ENCODE results near the gene TTC1. TPM values are rescaled to one million over a fixed set of nuclear protein-coding genes. Genes with fewer than 3 reads are reported as not detected.

The TTC1 gene
- total and polyA plus RNA-seq, 3 experiments from 2014 or later = 66.4 to 99.8 (median 70.7) TPM

DNA sequence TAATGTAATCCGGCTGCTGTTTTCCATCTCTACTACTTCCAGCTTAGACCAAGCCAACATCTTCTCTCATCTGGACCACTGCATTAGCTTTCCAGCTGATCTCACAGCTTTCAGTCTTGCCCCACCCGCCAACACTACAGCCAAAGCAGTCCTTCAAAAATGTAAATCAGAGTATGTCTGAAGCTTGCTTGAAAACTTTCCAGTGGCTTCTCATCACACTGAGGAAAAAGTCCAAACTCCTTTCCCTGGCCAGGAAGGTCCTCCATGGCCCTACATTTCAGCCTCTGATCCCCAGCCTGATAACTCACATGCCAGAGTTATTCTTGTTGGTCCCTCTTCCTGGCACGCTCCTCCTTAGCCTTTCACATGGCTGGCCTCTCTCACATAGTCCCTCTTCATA is 38.5 kb downstream of the TTC1 start:
- Histone ChIP-seq H3K27me3 (ENCODE audit: insufficient read depth, low read length, poor library complexity, severe bottlenecking) (no peaks in the 10 kb centered on the region), H3K4me1 (ENCODE audit: insufficient read depth, low read length) (no peaks in the 10 kb centered on the region), H3K27ac (ENCODE audit: low read depth, low read length) (no peak overlapping the region), H3K9me3 (ENCODE audit: low read length) (no peaks in the 10 kb centered on the region), H3K4me3 (ENCODE audit: low read length) (no peak overlapping the region), H3K36me3 (ENCODE audit: insufficient read depth, low read length) (peaks cover 42% of the 10 kb centered on the region)
- no peak for DNase-seq
- ChIA-PET POLR2A (no interaction called here), CTCF (no interaction called here)
- H3K36me3 Mint-ChIP-seq = peaks cover 6 to 81% (median 27%) of the 10 kb centered on the region in 3 donors
- H3K27ac Mint-ChIP-seq = peak overlapping the region in 2 of 8 donors; percentile 47 to 50
- H3K27me3 Mint-ChIP-seq = no peaks in the 10 kb centered on the region
- peaks cover 0 to 8% (median 4%) of the 10 kb centered on the region in 3 donors for H3K4me1 Mint-ChIP-seq
- H3K4me3 Mint-ChIP-seq = no peak overlapping the region
- no peaks in the 10 kb centered on the region for H3K9me3 Mint-ChIP-seq

- POLR2A ChIA-PET = no interaction called here
- Mint-ChIP-seq H3K4me3 (no peak overlapping the region), H3K36me3 (peaks cover 6 to 82% (median 27%) of the 10 kb centered on the region in 3 donors), H3K27ac (no peak overlapping the region), H3K27me3 (no peaks in the 10 kb centered on the region), H3K4me1 (peaks cover 0 to 8% (median 4%) of the 10 kb centered on the region in 3 donors), H3K9me3 (no peaks in the 10 kb centered on the region)
- peaks cover 49% of the 10 kb centered on the region for H3K36me3 ChIP-seq (ENCODE audit: insufficient read depth, low read length)
- DNase-seq = no peak
- no peaks in the 10 kb centered on the region for H3K4me1 ChIP-seq (ENCODE audit: insufficient read depth, low read length)
- CTCF ChIA-PET = no interaction called here
- H3K27ac ChIP-seq (ENCODE audit: low read depth, low read length) = no peak overlapping the region
- no peaks in the 10 kb centered on the region for H3K9me3 ChIP-seq (ENCODE audit: low read length)
- H3K27me3 ChIP-seq (ENCODE audit: insufficient read depth, low read length, poor library complexity, severe bottlenecking) = no peaks in the 10 kb centered on the region
- H3K4me3 ChIP-seq (ENCODE audit: low read length) = no peak overlapping the region
These were observed 39.2 kb downstream of the TTC1 start for GRCh38 chr5:160048131-160048530.

- H3K36me3 Mint-ChIP-seq = peaks cover 6 to 82% (median 31%) of the 10 kb centered on the region in 3 donors
- no peak overlapping the region for H3K4me3 Mint-ChIP-seq
- peaks cover 58% of the 10 kb centered on the region for H3K36me3 ChIP-seq (ENCODE audit: insufficient read depth, low read length)
- H3K27me3 Mint-ChIP-seq = no peaks in the 10 kb centered on the region
- no peaks in the 10 kb centered on the region for H3K27me3 ChIP-seq (ENCODE audit: insufficient read depth, low read length, poor library complexity, severe bottlenecking)
- H3K9me3 Mint-ChIP-seq = no peaks in the 10 kb centered on the region
- peaks cover 0 to 8% (median 4%) of the 10 kb centered on the region in 3 donors for H3K4me1 Mint-ChIP-seq
- POLR2A ChIA-PET = no interaction called here
- H3K4me1 ChIP-seq (ENCODE audit: insufficient read depth, low read length) = no peaks in the 10 kb centered on the region
- DNase-seq = no peak
- no peak overlapping the region for H3K4me3 ChIP-seq (ENCODE audit: low read length)
- no peak overlapping the region for H3K27ac ChIP-seq (ENCODE audit: low read depth, low read length)
- peak overlapping the region in 1 of 8 donors; percentile 61 for H3K27ac Mint-ChIP-seq
- no peaks in the 10 kb centered on the region for H3K9me3 ChIP-seq (ENCODE audit: low read length)
- CTCF ChIA-PET = interaction anchor here (1.0 kb wide), 1 partner anchor 18 kb away, joined by 3 read pairs; no protein-coding TSS in a partner anchor
These were observed 40.2 kb downstream of the TTC1 start for GRCh38 chr5:160049099-160049498.

- Mint-ChIP-seq H3K27me3 (no peaks in the 10 kb centered on the region), H3K36me3 (peaks cover 9 to 93% (median 28%) of the 10 kb centered on the region in 3 donors), H3K27ac (peak overlapping the region in 1 of 8 donors; percentile 76), H3K9me3 (no peaks in the 10 kb centered on the region), H3K4me1 (no peaks in the 10 kb centered on the region), H3K4me3 (no peak overlapping the region)
- DNase-seq = no peak
- Histone ChIP-seq H3K27me3 (ENCODE audit: insufficient read depth, low read length, poor library complexity, severe bottlenecking) (no peaks in the 10 kb centered on the region), H3K4me3 (ENCODE audit: low read length) (no peak overlapping the region), H3K27ac (ENCODE audit: low read depth, low read length) (no peak overlapping the region), H3K36me3 (ENCODE audit: insufficient read depth, low read length) (peaks cover 55% of the 10 kb centered on the region), H3K4me1 (ENCODE audit: insufficient read depth, low read length) (no peaks in the 10 kb centered on the region), H3K9me3 (ENCODE audit: low read length) (no peaks in the 10 kb centered on the region)
- POLR2A ChIA-PET = no interaction called here
- CTCF ChIA-PET = interaction anchor here (1.4 to 1.9 kb wide), 2 partner anchors 10 to 33 kb away, joined by 6 to 10 read pairs; no protein-coding TSS in a partner anchor
These were observed 45.1 kb downstream of the TTC1 start for GRCh38 chr5:160054047-160054446.

DNA sequence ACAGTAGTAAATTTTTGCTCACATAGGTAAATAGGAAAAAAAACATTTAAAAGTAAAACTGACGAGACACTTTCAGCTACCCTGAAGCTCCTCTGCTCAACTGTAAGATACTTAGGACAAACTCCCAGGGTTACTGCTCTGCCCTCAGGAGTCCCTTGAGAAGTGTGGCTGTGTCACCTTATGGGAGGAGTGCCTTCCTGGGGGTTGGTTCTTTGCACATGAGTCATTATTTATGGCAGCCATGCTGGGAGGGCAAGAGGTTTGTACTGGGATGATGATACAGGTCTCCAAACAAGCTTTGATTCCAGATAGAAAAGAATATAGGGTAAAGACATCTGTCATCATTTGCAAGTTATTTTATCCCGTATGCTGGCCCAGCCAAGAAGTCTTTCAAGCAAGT is 45.9 kb downstream of the TTC1 start:
- no peak for DNase-seq

GRCh38 chr5:160057256-160057655 is 48.3 kb downstream of the TTC1 start:
- H3K27ac Mint-ChIP-seq = peak overlapping the region in 1 of 8 donors; percentile 6
- ChIA-PET POLR2A (no interaction called here), CTCF (no interaction called here)
- H3K4me3 Mint-ChIP-seq = no peak overlapping the region
- H3K36me3 ChIP-seq (ENCODE audit: insufficient read depth, low read length) = peaks cover 42% of the 10 kb centered on the region
- H3K27ac ChIP-seq (ENCODE audit: low read depth, low read length) = no peak overlapping the region
- H3K4me3 ChIP-seq (ENCODE audit: low read length) = no peak overlapping the region
- DNase-seq = no peak
- no peaks in the 10 kb centered on the region for H3K9me3 ChIP-seq (ENCODE audit: low read length)
- peaks cover 0 to 4% (median 0%) of the 10 kb centered on the region in 3 donors for H3K4me1 Mint-ChIP-seq
- H3K27me3 ChIP-seq (ENCODE audit: insufficient read depth, low read length, poor library complexity, severe bottlenecking) = no peaks in the 10 kb centered on the region
- no peaks in the 10 kb centered on the region for H3K9me3 Mint-ChIP-seq
- no peaks in the 10 kb centered on the region for H3K27me3 Mint-ChIP-seq
- H3K4me1 ChIP-seq (ENCODE audit: insufficient read depth, low read length) = no peaks in the 10 kb centered on the region
- peaks cover 13 to 95% (median 31%) of the 10 kb centered on the region in 3 donors for H3K36me3 Mint-ChIP-seq

More for the DNA sequence above, 45.9 kb downstream of the TTC1 start:
- Mint-ChIP-seq H3K4me3 (no peak overlapping the region), H3K9me3 (no peaks in the 10 kb centered on the region), H3K36me3 (peaks cover 13 to 93% (median 28%) of the 10 kb centered on the region in 3 donors), H3K27me3 (no peaks in the 10 kb centered on the region), H3K4me1 (no peaks in the 10 kb centered on the region), H3K27ac (peak overlapping the region in 1 of 8 donors; percentile 5)
- Histone ChIP-seq H3K27ac (ENCODE audit: low read depth, low read length) (no peak overlapping the region), H3K4me3 (ENCODE audit: low read length) (no peak overlapping the region), H3K27me3 (ENCODE audit: insufficient read depth, low read length, poor library complexity, severe bottlenecking) (no peaks in the 10 kb centered on the region), H3K4me1 (ENCODE audit: insufficient read depth, low read length) (no peaks in the 10 kb centered on the region), H3K36me3 (ENCODE audit: insufficient read depth, low read length) (peaks cover 52% of the 10 kb centered on the region), H3K9me3 (ENCODE audit: low read length) (no peaks in the 10 kb centered on the region)
- ChIA-PET POLR2A (no interaction called here), CTCF (interaction anchor here (1.9 kb wide), 1 partner anchor 9 kb away, joined by 10 read pairs; no protein-coding TSS in a partner anchor)

DNA sequence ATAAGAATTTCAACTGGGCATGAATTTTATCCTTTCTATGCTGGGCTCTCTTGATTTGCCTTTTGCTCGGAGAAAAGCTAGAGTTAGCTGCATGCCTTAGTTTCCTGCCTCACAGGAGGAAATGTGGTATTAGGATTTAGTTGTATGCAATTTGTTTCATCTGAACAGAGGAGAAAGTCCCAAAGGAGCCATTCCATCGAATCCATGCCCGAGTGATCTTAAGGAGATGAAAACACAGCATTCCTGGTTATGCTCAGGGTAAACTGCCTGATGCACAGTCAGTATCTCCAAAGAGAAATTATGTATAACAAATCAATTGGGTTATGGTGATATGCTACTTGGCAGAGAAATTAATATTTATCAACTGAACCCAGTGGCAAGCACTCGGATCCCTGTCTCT is 51.1 kb downstream of the TTC1 start:
- no peak for DNase-seq
- Mint-ChIP-seq H3K27me3 (no peaks in the 10 kb centered on the region), H3K4me3 (no peak overlapping the region), H3K27ac (peak overlapping the region in 1 of 8 donors; percentile 69), H3K9me3 (no peaks in the 10 kb centered on the region), H3K4me1 (peaks cover 0 to 4% (median 0%) of the 10 kb centered on the region in 3 donors), H3K36me3 (peaks cover 16 to 90% (median 25%) of the 10 kb centered on the region in 3 donors)
- H3K27me3 ChIP-seq (ENCODE audit: insufficient read depth, low read length, poor library complexity, severe bottlenecking) = no peaks in the 10 kb centered on the region
- H3K9me3 ChIP-seq (ENCODE audit: low read length) = no peaks in the 10 kb centered on the region
- H3K4me3 ChIP-seq (ENCODE audit: low read length) = no peak overlapping the region
- H3K4me1 ChIP-seq (ENCODE audit: insufficient read depth, low read length) = no peaks in the 10 kb centered on the region
- H3K27ac ChIP-seq (ENCODE audit: low read depth, low read length) = no peak overlapping the region
- POLR2A ChIA-PET = no interaction called here
- peaks cover 26% of the 10 kb centered on the region for H3K36me3 ChIP-seq (ENCODE audit: insufficient read depth, low read length)
- CTCF ChIA-PET = no interaction called here

DNA sequence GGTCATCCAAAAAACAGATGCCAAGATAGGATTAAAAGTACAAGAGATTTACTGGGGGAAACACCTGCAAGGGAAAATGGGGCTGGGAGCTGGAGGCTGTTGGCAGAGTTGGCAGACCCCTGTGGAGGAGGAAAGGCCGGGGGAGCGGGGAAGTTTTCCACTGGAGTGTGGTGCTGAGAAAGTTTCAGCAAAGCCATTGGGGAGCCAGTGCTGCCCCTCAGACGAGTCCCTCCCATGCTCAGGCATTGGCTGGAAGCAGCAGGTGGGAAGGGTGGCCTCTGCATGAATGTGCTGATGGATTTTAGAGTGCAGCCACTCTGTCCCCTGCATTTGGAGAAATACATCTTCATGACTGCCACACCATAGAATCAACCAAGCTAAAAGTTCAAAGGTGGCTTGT is 52.8 kb downstream of the TTC1 start:
- peaks cover 0 to 4% (median 0%) of the 10 kb centered on the region in 3 donors for H3K4me1 Mint-ChIP-seq
- CTCF ChIA-PET = no interaction called here
- no peak overlapping the region for H3K4me3 Mint-ChIP-seq
- POLR2A ChIA-PET = no interaction called here
- DNase-seq = no peak
- H3K27ac Mint-ChIP-seq = no peak overlapping the region
- Histone ChIP-seq H3K4me3 (ENCODE audit: low read length) (no peak overlapping the region), H3K9me3 (ENCODE audit: low read length) (no peaks in the 10 kb centered on the region), H3K36me3 (ENCODE audit: insufficient read depth, low read length) (peaks cover 26% of the 10 kb centered on the region), H3K27ac (ENCODE audit: low read depth, low read length) (no peak overlapping the region), H3K27me3 (ENCODE audit: insufficient read depth, low read length, poor library complexity, severe bottlenecking) (no peaks in the 10 kb centered on the region), H3K4me1 (ENCODE audit: insufficient read depth, low read length) (no peaks in the 10 kb centered on the region)
- H3K36me3 Mint-ChIP-seq = peaks cover 13 to 83% (median 21%) of the 10 kb centered on the region in 3 donors
- no peaks in the 10 kb centered on the region for H3K9me3 Mint-ChIP-seq
- H3K27me3 Mint-ChIP-seq = no peaks in the 10 kb centered on the region
